ENCODE data around the gene DLGAP5.

DNA sequence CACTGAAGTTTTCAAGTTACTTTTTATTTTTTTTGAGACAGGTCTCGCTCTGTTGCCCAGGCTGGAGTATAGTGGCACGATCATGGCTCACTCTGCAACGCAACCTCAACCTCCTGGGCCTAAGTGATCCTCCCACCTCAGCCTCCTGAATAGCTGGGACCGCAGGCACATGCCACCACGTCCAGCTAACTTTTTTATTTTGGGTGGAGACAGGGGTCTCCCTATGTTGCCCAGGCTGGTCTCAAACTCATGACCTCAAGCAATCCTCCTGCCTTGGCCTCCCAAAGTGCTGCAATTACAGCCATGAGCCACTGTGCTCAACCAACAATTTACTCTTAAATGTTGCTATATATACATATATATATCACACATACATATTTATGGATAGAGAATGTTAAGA, 89.7 kb downstream of the DLGAP5 start:
- TF ChIP-seq, protein P1, sequence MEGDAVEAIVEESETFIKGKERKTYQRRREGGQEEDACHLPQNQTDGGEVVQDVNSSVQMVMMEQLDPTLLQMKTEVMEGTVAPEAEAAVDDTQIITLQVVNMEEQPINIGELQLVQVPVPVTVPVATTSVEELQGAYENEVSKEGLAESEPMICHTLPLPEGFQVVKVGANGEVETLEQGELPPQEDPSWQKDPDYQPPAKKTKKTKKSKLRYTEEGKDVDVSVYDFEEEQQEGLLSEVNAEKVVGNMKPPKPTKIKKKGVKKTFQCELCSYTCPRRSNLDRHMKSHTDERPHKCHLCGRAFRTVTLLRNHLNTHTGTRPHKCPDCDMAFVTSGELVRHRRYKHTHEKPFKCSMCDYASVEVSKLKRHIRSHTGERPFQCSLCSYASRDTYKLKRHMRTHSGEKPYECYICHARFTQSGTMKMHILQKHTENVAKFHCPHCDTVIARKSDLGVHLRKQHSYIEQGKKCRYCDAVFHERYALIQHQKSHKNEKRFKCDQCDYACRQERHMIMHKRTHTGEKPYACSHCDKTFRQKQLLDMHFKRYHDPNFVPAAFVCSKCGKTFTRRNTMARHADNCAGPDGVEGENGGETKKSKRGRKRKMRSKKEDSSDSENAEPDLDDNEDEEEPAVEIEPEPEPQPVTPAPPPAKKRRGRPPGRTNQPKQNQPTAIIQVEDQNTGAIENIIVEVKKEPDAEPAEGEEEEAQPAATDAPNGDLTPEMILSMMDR (conservative IDR thresholded peaks at IDR 0.05 in 1 of 2, IDR thresholded peaks at IDR 0.05 in 1 of 2; ENCODE audit: extremely low read depth in 1 of 2, insufficient read depth in 1 of 2, low read depth in 1 of 2, low read length in 2 of 2) = no peak
- no peak for TF ChIP-seq EZH2 (IDR thresholded peaks at IDR 0.05; ENCODE audit: borderline replicate concordance, low read length)
